ENCODE data around the gene TGFBRAP1.

DNA sequence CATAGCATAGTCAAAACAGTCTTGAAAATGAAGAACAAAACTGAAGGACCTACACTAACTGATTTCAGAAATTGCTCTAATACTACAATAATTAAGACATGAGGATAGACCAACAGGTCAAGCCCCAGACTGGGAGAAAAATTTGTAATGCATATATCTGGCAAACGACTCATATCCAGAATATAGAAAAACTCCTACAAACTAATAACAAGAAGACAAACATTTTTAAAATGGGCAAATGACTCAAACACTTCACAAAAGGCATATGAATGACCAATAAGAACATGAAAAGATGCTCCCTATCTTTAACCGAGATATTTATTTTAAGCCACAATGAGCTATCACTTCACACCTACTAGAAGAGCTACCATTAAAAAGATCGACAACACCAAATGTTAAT is 14.2 kb downstream of the TGFBRAP1 start:
- TF ChIP-seq, protein P1, sequence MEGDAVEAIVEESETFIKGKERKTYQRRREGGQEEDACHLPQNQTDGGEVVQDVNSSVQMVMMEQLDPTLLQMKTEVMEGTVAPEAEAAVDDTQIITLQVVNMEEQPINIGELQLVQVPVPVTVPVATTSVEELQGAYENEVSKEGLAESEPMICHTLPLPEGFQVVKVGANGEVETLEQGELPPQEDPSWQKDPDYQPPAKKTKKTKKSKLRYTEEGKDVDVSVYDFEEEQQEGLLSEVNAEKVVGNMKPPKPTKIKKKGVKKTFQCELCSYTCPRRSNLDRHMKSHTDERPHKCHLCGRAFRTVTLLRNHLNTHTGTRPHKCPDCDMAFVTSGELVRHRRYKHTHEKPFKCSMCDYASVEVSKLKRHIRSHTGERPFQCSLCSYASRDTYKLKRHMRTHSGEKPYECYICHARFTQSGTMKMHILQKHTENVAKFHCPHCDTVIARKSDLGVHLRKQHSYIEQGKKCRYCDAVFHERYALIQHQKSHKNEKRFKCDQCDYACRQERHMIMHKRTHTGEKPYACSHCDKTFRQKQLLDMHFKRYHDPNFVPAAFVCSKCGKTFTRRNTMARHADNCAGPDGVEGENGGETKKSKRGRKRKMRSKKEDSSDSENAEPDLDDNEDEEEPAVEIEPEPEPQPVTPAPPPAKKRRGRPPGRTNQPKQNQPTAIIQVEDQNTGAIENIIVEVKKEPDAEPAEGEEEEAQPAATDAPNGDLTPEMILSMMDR (IDR thresholded peaks at IDR 0.05): no peak
- TF ChIP-seq POLR2A (IDR thresholded peaks at IDR 0.05): no peak

Measured in Peyer's patch (tissue), 4 donors.